Breast epithelium (tissue), 4 donors: Measurements from ENCODE around the gene BRCA1. TPM values are rescaled to one million over a fixed set of nuclear protein-coding genes. Genes with fewer than 3 reads are reported as not detected.
"Not testable (repeated sequence)": the region's sequence is repeated elsewhere in the genome, so short reads cannot be mapped to it uniquely, and the experiment has no call there.

Experiments
- DNase-seq, 2 donors: peaks; one replicate each; pipeline ENCODE4 v3.0.0-alpha.2; 2019; ENCODE audit warnings: low spot score in 2 of 2
- H3K27ac ChIP-seq, 2 donors: fragments of 200-600 bp; sonication (generic) in 1 of 2; one replicate each; pipeline ENCODE4 v1.5.1; 2016 to 2019; ENCODE audit warnings: mild to moderate bottlenecking in 1 of 2
- H3K27me3 ChIP-seq, 2 donors: fragments of 200-600 bp; sonication (generic) in 1 of 2; one replicate each; pipeline versions ENCODE4 v1.5.1 to v1.6.0; 2017 to 2019; ENCODE audit warnings: control low read depth in 1 of 2, mild to moderate bottlenecking in 1 of 2
- H3K36me3 ChIP-seq: fragments of 200-600 bp; one replicate; pipeline ENCODE4 v1.5.1; 2019
- H3K4me1 ChIP-seq, 2 donors: fragments of 200-600 bp; sonication (generic); one replicate each; pipeline ENCODE4 v1.5.1; 2016 to 2019; ENCODE audit warnings: control low read depth in 1 of 2
- H3K4me3 ChIP-seq, 3 donors: fragments of 200-600 bp; sonication (generic); 1 replicate in 2 of 3; 2 replicates in 1 of 3; pipeline ENCODE4 v1.5.1; 2016 to 2019; ENCODE audit warnings: mild to moderate bottlenecking in 3 of 3, moderate library complexity in 2 of 3
- H3K9me3 ChIP-seq, 2 donors: fragments of 200-600 bp; sonication (generic) in 1 of 2; one replicate each; pipeline ENCODE4 v1.5.1; 2016 to 2019; ENCODE audit warnings: control low read depth in 1 of 2
- CTCF ChIP-seq, 3 donors: fragments of 450-650 bp; IDR thresholded peaks; one replicate each; pipeline ENCODE4 v1.5.1; 2016 to 2017; ENCODE audit warnings: antibody characterized with exemption in 3 of 3, mild to moderate bottlenecking in 3 of 3, moderate library complexity in 3 of 3
- POLR2A ChIP-seq: fragments of 450-650 bp; IDR thresholded peaks from one replicate; pipeline ENCODE4 v1.6.1; 2016; ENCODE audit warnings: antibody characterized with exemption, mild to moderate bottlenecking, moderate library complexity
- POLR2AphosphoS5 ChIP-seq, 3 donors: sonication (generic); formaldehyde crosslinking; IDR thresholded peaks; one replicate each; pipeline ENCODE4 v1.6.1; 2017; ENCODE audit warnings: antibody characterized with exemption in 3 of 3
- intact Hi-C: fragments of 100-400 bp; cut with DNase I; formaldehyde crosslinking; loops from one replicate; pipeline ENCODE4 v1.15.1; 2023; ENCODE audit warnings: low total_unique reads
- total RNA-seq, 3 donors: library from RNA; depleted of rRNA; stranded (reverse); fragments of >200 nt; gene quantifications; one replicate each; pipeline ENCODE4 v1.1.0, GENCODE V29; 2016

Gene BRCA1
- total RNA-seq, 3 donors from 2014 or later: 5.2 to 8.9 (median 7.4) TPM

- peak within 1 kb of the TSS; percentile 96 to 98 for H3K27ac ChIP-seq
- no peaks in the 10 kb centered on the region for H3K27me3 ChIP-seq
- TF ChIP-seq POLR2AphosphoS5 (IDR thresholded peaks at IDR 0.05) (peak; percentile 52 to 66 (median 53)), POLR2A (no peak), CTCF (IDR thresholded peaks at IDR 0.05) (peak in 1 of 3 donors; percentile 18)
- intact Hi-C loops: no loop called here
- peak within 1 kb of the TSS; percentile 55 to 89 (median 76) for H3K4me3 ChIP-seq
- H3K4me1 ChIP-seq: no peaks in the 10 kb centered on the region
- H3K36me3 ChIP-seq: no peaks in the 10 kb centered on the region
- no peaks in the 10 kb centered on the region for H3K9me3 ChIP-seq
- DNase-seq: peak; percentile 73 to 86
These were observed 118.3 kb downstream of the BRCA1 start, which contains the start of gene IFI35 for GRCh38 chr17:43006639-43007551. TSS of gene IFI35 (plus strand) at chr17:43006784. CDS start at chr17:43006948, 164 bp downstream.

DNA sequence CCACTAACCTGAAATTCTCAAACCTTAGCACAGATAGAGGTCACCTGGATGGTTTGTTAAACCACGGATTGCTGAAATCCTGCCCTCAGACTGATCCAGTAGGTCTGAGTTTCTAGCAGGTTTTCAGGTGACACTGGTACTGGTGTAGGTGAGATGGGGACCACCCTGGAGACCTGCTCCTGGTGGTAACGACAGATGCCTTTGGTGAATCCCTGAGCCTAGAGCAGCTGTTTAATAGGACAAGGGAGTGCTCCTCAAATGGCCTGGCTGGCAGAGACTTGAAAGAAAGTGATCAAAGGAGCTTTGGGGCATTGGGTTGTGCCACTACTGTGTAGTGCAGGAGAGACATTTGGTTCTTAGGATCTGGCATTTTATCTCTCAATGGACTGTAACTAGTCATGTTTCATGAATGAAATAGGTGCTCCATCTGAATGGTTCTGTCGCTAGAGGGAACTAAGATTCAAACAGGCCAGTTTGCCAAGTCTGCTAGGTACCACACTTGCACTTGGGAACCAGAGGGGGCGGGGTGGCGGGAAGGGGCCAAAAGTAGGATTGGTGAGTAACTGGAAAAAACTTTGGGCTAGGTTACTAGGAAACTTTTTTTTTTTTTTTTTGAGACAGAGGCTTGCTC, 121.5 kb downstream of the BRCA1 start:
- no peak for DNase-seq
- Histone ChIP-seq H3K27me3 (no peaks in the 10 kb centered on the region), H3K36me3 (no peaks in the 10 kb centered on the region), H3K4me1 (peaks cover 0 to 8% of the 10 kb centered on the region in 2 donors), H3K9me3 (no peaks in the 10 kb centered on the region), H3K4me3 (no peak overlapping the region), H3K27ac (no peak overlapping the region)
- intact Hi-C loops: no loop called here
- no peak for TF ChIP-seq CTCF (IDR thresholded peaks at IDR 0.05)
- no peak for TF ChIP-seq POLR2A
- no peak for TF ChIP-seq POLR2AphosphoS5 (IDR thresholded peaks at IDR 0.05)

DNA sequence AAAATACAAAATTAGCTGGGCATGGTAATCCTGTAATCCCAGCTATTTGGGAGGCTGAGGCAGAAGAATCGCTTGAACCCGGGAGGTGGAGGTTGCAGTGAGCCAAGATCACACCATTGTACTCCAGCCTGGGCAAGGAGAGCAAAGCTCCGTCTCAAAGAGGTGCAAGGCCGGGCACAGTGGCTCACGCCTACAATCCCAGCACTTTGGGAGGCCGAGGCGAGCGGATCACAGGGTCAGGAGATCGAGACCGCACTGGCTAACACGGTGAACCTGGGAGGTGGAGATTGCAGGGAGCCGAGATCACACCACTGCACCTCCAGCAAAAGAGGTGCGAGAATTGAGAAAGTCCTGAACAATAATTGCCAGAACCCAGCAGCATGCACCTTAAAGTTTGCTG, 124.3 kb downstream of the BRCA1 start:
- H3K36me3 ChIP-seq, H3K9me3 ChIP-seq, H3K4me1 ChIP-seq, H3K4me3 ChIP-seq, H3K27ac ChIP-seq, DNase-seq, H3K27me3 ChIP-seq, intact Hi-C loops: not testable (repeated sequence)

GRCh38 chr17:42999003-42999525, 126.1 kb downstream of the BRCA1 start:
- no peaks in the 10 kb centered on the region for H3K36me3 ChIP-seq

More at GRCh38 chr17:42999003-42999525, 126.1 kb downstream of the BRCA1 start:
- no peak for TF ChIP-seq POLR2A
- no peak for TF ChIP-seq POLR2AphosphoS5 (IDR thresholded peaks at IDR 0.05)
- TF ChIP-seq CTCF (IDR thresholded peaks at IDR 0.05): no peak
- no peak for DNase-seq
- peaks cover 0 to 8% of the 10 kb centered on the region in 2 donors for H3K4me1 ChIP-seq
- H3K27ac ChIP-seq: peak overlapping the region; percentile 95 to 97
- no peaks in the 10 kb centered on the region for H3K9me3 ChIP-seq
- intact Hi-C loops: no loop called here
- peak overlapping the region; percentile 78 to 91 (median 80) for H3K4me3 ChIP-seq
- no peaks in the 10 kb centered on the region for H3K27me3 ChIP-seq
